Measurements from ENCODE around the gene FAM200B. TPM values are rescaled to one million over a fixed set of nuclear protein-coding genes. Genes with fewer than 3 reads are reported as not detected.
A peak's percentile ranks its signal among the peaks of the same experiment; 100 is the strongest.

FAM200B gene
- polyA plus RNA-seq, 1 of the 3 experiments (the other 2 are of a cell fraction), result 46.3 TPM

GRCh38 chr4:15703439-15703838, 21.8 kb downstream of the FAM200B start:
- no peaks in the 10 kb centered on the region for H3K27me3 ChIP-seq (ENCODE audit: insufficient read depth)
- DNase-seq, result no peak
- H3K9me2 ChIP-seq, result no peaks in the 10 kb centered on the region
- no peaks in the 10 kb centered on the region for H3K9me3 ChIP-seq
- POLR2A ChIA-PET, result no interaction called here
- H4K20me1 ChIP-seq (ENCODE audit: insufficient read depth), result no peaks in the 10 kb centered on the region
- H3K9ac ChIP-seq, result no peak overlapping the region
- H3F3A ChIP-seq (replicated peaks; ENCODE audit: insufficient read depth), result no peaks in the 10 kb centered on the region
- TF ChIP-seq EZH2phosphoT487 (IDR thresholded peaks at IDR 0.05; ENCODE audit: borderline replicate concordance, low read depth), result no peak
- no peak for TF ChIP-seq PBX3 (IDR thresholded peaks at IDR 0.05)
- TF ChIP-seq MAX (IDR thresholded peaks at IDR 0.05; ENCODE audit: low read depth), result no peak
- TF ChIP-seq MEF2A (IDR thresholded peaks at IDR 0.05; ENCODE audit: borderline replicate concordance, low read depth), result no peak
- no peak for TF ChIP-seq RXRA (IDR thresholded peaks at IDR 0.05; ENCODE audit: borderline replicate concordance, low read depth)
- TF ChIP-seq NFIC (IDR thresholded peaks at IDR 0.05; ENCODE audit: borderline replicate concordance), result no peak
- no peak for TF ChIP-seq SMC3 (IDR thresholded peaks at IDR 0.05; ENCODE audit: low read depth, low read length)
- no peak for TF ChIP-seq MXI1 (IDR thresholded peaks at IDR 0.05; ENCODE audit: low read depth, low read length)
- no peak for TF ChIP-seq YY1 (IDR thresholded peaks at IDR 0.05; ENCODE audit: low read depth)
- TF ChIP-seq GATA2 (CRISPR knock-in tag; IDR thresholded peaks at IDR 0.05), result no peak
- TF ChIP-seq TEAD4 (IDR thresholded peaks at IDR 0.05; ENCODE audit: borderline replicate concordance, insufficient read depth), result no peak
- no peak for TF ChIP-seq JUND (IDR thresholded peaks at IDR 0.05)
- no peak for TF ChIP-seq NRF1 (IDR thresholded peaks at IDR 0.05; ENCODE audit: low read depth, low read length)
- no peak for TF ChIP-seq REST (IDR thresholded peaks at IDR 0.05; ENCODE audit: low read depth, low read length)
- no peak for TF ChIP-seq IRF3 (IDR thresholded peaks at IDR 0.05; ENCODE audit: low read depth, low read length)
- no peak for TF ChIP-seq TCF12 (IDR thresholded peaks at IDR 0.05)
- no peak for TF ChIP-seq FOSL2 (IDR thresholded peaks at IDR 0.05; ENCODE audit: borderline replicate concordance, low read depth)
- no peak for TF ChIP-seq CTCF (IDR thresholded peaks at IDR 0.05)
- peak overlapping the region in 1 of 2 experiments; percentile 40; a peak in 2 of 4 replicates for H3K4me3 ChIP-seq (ENCODE audit: low read depth in 2 of 2, low read length in 1 of 2)
- no peaks in the 10 kb centered on the region for H3K36me3 ChIP-seq (replicated peaks in 1 of 2; ENCODE audit: control insufficient read depth in 1 of 2, insufficient read depth in 2 of 2, low read length in 1 of 2)
- H3K4me1 ChIP-seq (ENCODE audit: control insufficient read depth in 1 of 2, insufficient read depth in 2 of 2, low read depth in 1 of 2, low read length in 1 of 2), result peaks cover 0 to 4% of the 10 kb centered on the region in 2 experiments; a peak in 2 of 4 replicates
- no peaks in the 10 kb centered on the region for H3K79me2 ChIP-seq (ENCODE audit: insufficient read depth)
- CTCF ChIA-PET, result no interaction called here
- peak overlapping the region; percentile 94; the same call in 1 of the 2 replicates for H2AFZ ChIP-seq (ENCODE audit: low read depth)
- 77% methylated on average over 11 of the region's 11 CpGs for WGBS (ENCODE audit: low lambda C conversion rate)
- H3K4me2 ChIP-seq, result peak overlapping the region; percentile 84; the same call in 1 of the 2 replicates
- no peak overlapping the region for H3K27ac ChIP-seq (ENCODE audit: low read depth in 2 of 2, low read length in 1 of 2)
